Sigmoid colon (tissue), 3 donors: ENCODE measurements around the gene WBP1L.
"Not testable (repeated sequence)": the region's sequence is repeated elsewhere in the genome, so short reads cannot be mapped to it uniquely, and the experiment has no call there.

ENCODE experiments used
- CTCF ChIP-seq, 4 experiments: fragments of 450-650 bp in 3 of 4; fragments of 200-600 bp in 1 of 4; IDR thresholded peaks; one replicate each; pipeline ENCODE4 v1.5.1; 2016 to 2019; ENCODE audit warnings: antibody characterized with exemption in 4 of 4, mild to moderate bottlenecking in 3 of 4, moderate library complexity in 2 of 4
- POLR2A ChIP-seq, 2 donors: fragments of 450-650 bp; IDR thresholded peaks; one replicate each; pipeline ENCODE4 v1.6.1; 2016; ENCODE audit warnings: antibody characterized with exemption in 2 of 2, mild to moderate bottlenecking in 2 of 2, moderate library complexity in 2 of 2

- TF ChIP-seq CTCF, POLR2A (IDR thresholded peaks at IDR 0.05): not testable (repeated sequence)
Measured at GRCh38 chr10:102716900-102717565, 26.7 kb upstream of the WBP1L start.
